ENCODE results near the gene C4orf54. TPM values are rescaled to one million over a fixed set of nuclear protein-coding genes. Genes with fewer than 3 reads are reported as not detected.
A peak's percentile ranks its signal among the peaks of the same experiment; 100 is the strongest.

Gene C4orf54
- total and polyA plus RNA-seq, 2 experiments from 2014 or later, result not detected

GRCh38 chr4:99655308-99656081 is 2.1 kb downstream of the C4orf54 start:
- Histone ChIP-seq H3K79me2 (ENCODE audit: insufficient read depth) (no peaks in the 10 kb centered on the region), H3K9ac (no peak overlapping the region), H3K4me3 (no peak overlapping the region), H3K4me2 (ENCODE audit: unreplicated experiment) (no peak overlapping the region), H4K20me1 (ENCODE audit: insufficient read depth) (no peaks in the 10 kb centered on the region), H3K9me3 (ENCODE audit: low read depth) (no peaks in the 10 kb centered on the region), H2AFZ (no peak overlapping the region), H3F3A (ENCODE audit: insufficient read depth) (no peaks in the 10 kb centered on the region), H3K9me2 (ENCODE audit: insufficient read depth) (no peaks in the 10 kb centered on the region), H3K27ac (no peak overlapping the region), H3K36me3 (ENCODE audit: low read depth) (no peaks in the 10 kb centered on the region), H3K27me3 (replicated peaks; ENCODE audit: insufficient read depth) (no peaks in the 10 kb centered on the region), H3K4me1 (ENCODE audit: insufficient read depth) (no peaks in the 10 kb centered on the region)
- peak; percentile 40 for DNase-seq
- 35% methylated on average over 9 of the region's 9 CpGs for WGBS, 2 experiments (ENCODE audit: low coverage in 1 of 2, low lambda C conversion rate in 2 of 2, missing lambda C conversion rate in 2 of 2)
- TF ChIP-seq EZH2phosphoT487 (IDR thresholded peaks at IDR 0.05; ENCODE audit: insufficient read depth, low read depth) (no peak), EZH2 (IDR thresholded peaks at IDR 0.05; ENCODE audit: insufficient read depth, poor library complexity, severe bottlenecking) (no peak)
- in situ Hi-C loops (cut with MboI), result no loop called here

GRCh38 chr4:99654361-99654761 is 3.3 kb downstream of the C4orf54 start:
- H3F3A ChIP-seq (ENCODE audit: insufficient read depth), result no peaks in the 10 kb centered on the region
- H2AFZ ChIP-seq, result no peak overlapping the region
- no peaks in the 10 kb centered on the region for H4K20me1 ChIP-seq (ENCODE audit: insufficient read depth)
- no peaks in the 10 kb centered on the region for H3K36me3 ChIP-seq (ENCODE audit: low read depth)
- H3K9ac ChIP-seq, result no peak overlapping the region
- no peaks in the 10 kb centered on the region for H3K9me2 ChIP-seq (ENCODE audit: insufficient read depth)
- no peak overlapping the region for H3K4me2 ChIP-seq (ENCODE audit: unreplicated experiment)
- H3K9me3 ChIP-seq (ENCODE audit: low read depth), result no peaks in the 10 kb centered on the region
- in situ Hi-C loops (cut with MboI), result no loop called here
- no peak for DNase-seq
- 52 to 57% methylated on average over 14 to 15 of the region's 15 CpGs for WGBS, 2 experiments (ENCODE audit: low coverage in 1 of 2, low lambda C conversion rate in 2 of 2, missing lambda C conversion rate in 2 of 2)
- H3K27me3 ChIP-seq (replicated peaks; ENCODE audit: insufficient read depth), result no peaks in the 10 kb centered on the region
- TF ChIP-seq EZH2phosphoT487 (IDR thresholded peaks at IDR 0.05; ENCODE audit: insufficient read depth, low read depth) (no peak), EZH2 (IDR thresholded peaks at IDR 0.05; ENCODE audit: insufficient read depth, poor library complexity, severe bottlenecking) (no peak)
- no peak overlapping the region for H3K4me3 ChIP-seq
- no peaks in the 10 kb centered on the region for H3K79me2 ChIP-seq (ENCODE audit: insufficient read depth)
- H3K4me1 ChIP-seq (ENCODE audit: insufficient read depth), result no peaks in the 10 kb centered on the region
- no peak overlapping the region for H3K27ac ChIP-seq

GRCh38 chr4:99653916-99654315 is 3.7 kb downstream of the C4orf54 start:
- WGBS, 2 experiments (ENCODE audit: low coverage in 1 of 2, low lambda C conversion rate in 2 of 2, missing lambda C conversion rate in 2 of 2), result 44 to 58% methylated on average over 9 of the region's 9 CpGs
- Histone ChIP-seq H3K9ac (no peak overlapping the region), H3K27ac (no peak overlapping the region), H3K4me2 (ENCODE audit: unreplicated experiment) (no peak overlapping the region), H4K20me1 (ENCODE audit: insufficient read depth) (no peaks in the 10 kb centered on the region), H3F3A (ENCODE audit: insufficient read depth) (no peaks in the 10 kb centered on the region), H3K4me1 (ENCODE audit: insufficient read depth) (no peaks in the 10 kb centered on the region), H2AFZ (no peak overlapping the region), H3K36me3 (ENCODE audit: low read depth) (no peaks in the 10 kb centered on the region), H3K4me3 (no peak overlapping the region), H3K27me3 (replicated peaks; ENCODE audit: insufficient read depth) (no peaks in the 10 kb centered on the region), H3K9me2 (ENCODE audit: insufficient read depth) (no peaks in the 10 kb centered on the region), H3K9me3 (ENCODE audit: low read depth) (no peaks in the 10 kb centered on the region), H3K79me2 (ENCODE audit: insufficient read depth) (no peaks in the 10 kb centered on the region)
- TF ChIP-seq EZH2 (IDR thresholded peaks at IDR 0.05; ENCODE audit: insufficient read depth, poor library complexity, severe bottlenecking), result no peak
- no peak for TF ChIP-seq EZH2phosphoT487 (IDR thresholded peaks at IDR 0.05; ENCODE audit: insufficient read depth, low read depth)
- no peak for DNase-seq
- in situ Hi-C loops (cut with MboI), result no loop called here

- no peaks in the 10 kb centered on the region for H3K9me3 ChIP-seq (ENCODE audit: low read depth)
- no peaks in the 10 kb centered on the region for H3F3A ChIP-seq (ENCODE audit: insufficient read depth)
- H4K20me1 ChIP-seq (ENCODE audit: insufficient read depth), result no peaks in the 10 kb centered on the region
- no peak overlapping the region for H3K9ac ChIP-seq
- H3K36me3 ChIP-seq (ENCODE audit: low read depth), result no peaks in the 10 kb centered on the region
- H3K4me3 ChIP-seq, result no peak overlapping the region
- WGBS, 2 experiments (ENCODE audit: low coverage in 1 of 2, low lambda C conversion rate in 2 of 2, missing lambda C conversion rate in 2 of 2), result 74 to 76% methylated on average over 43 of the region's 43 CpGs
- H3K4me1 ChIP-seq (ENCODE audit: insufficient read depth), result no peaks in the 10 kb centered on the region
- H3K9me2 ChIP-seq (ENCODE audit: insufficient read depth), result no peaks in the 10 kb centered on the region
- no peak overlapping the region for H2AFZ ChIP-seq
- no peak overlapping the region for H3K4me2 ChIP-seq (ENCODE audit: unreplicated experiment)
- TF ChIP-seq EZH2phosphoT487 (IDR thresholded peaks at IDR 0.05; ENCODE audit: insufficient read depth, low read depth), result no peak
- no peak for TF ChIP-seq EZH2 (IDR thresholded peaks at IDR 0.05; ENCODE audit: insufficient read depth, poor library complexity, severe bottlenecking)
- in situ Hi-C loops (cut with MboI), result no loop called here
- no peak overlapping the region for H3K27ac ChIP-seq
- H3K79me2 ChIP-seq (ENCODE audit: insufficient read depth), result no peaks in the 10 kb centered on the region
- no peaks in the 10 kb centered on the region for H3K27me3 ChIP-seq (replicated peaks; ENCODE audit: insufficient read depth)
- no peak for DNase-seq
These were observed 4.8 kb downstream of the C4orf54 start for GRCh38 chr4:99652596-99653436.

All from GM23248 (cell line).